HCT116 (cell line): ENCODE measurements around the gene COG5. TPM values are rescaled to one million over a fixed set of nuclear protein-coding genes. Genes with fewer than 3 reads are reported as not detected.

Experiments used
- ATAC-seq: fragments of 200-7000 bp; cut with Tn5 transposase; 2 replicates; pipeline ENCODE4 v1.9.1; 2020; ENCODE audit warnings: mild to moderate bottlenecking, moderate library complexity
- BruUV-seq: library from RNA; stranded (reverse); fragments of 400-500 nt; replicated peaks from 2 replicates; lab custom pipeline; 2021; lab: Mats Ljungman, UMichigan
- CTCF ChIA-PET: fragments of 300-600 bp; sonication (Branson Sonifier 250); formaldehyde crosslinking; loops from one replicate; lab custom pipeline; 2021; ENCODE audit warnings: antibody characterized with exemption; lab: Charles Lee
- POLR2A ChIA-PET: fragments of 300-600, 350-600 bp; sonication (Branson Sonifier 250); formaldehyde crosslinking; loops from one replicate; lab custom pipeline; 2021; ENCODE audit warnings: antibody characterized with exemption; lab: Charles Lee
- RAD21 ChIA-PET, 2 experiments: fragments of 300-600 bp; sonication (Branson Sonifier 250); formaldehyde crosslinking; loops; one replicate each; lab custom pipeline; 2023; ENCODE audit warnings: low total read pairs in 2 of 2; ENCODE audit not compliant: uncharacterized antibody in 2 of 2, unreplicated experiment in 2 of 2, low non-redundant PET in 1 of 2; lab: Charles Lee
- DNase-seq: peaks from one replicate; pipeline ENCODE4 v3.0.0-alpha.2; 2010; ENCODE audit warnings: low read depth, low spot score
- H2AFZ ChIP-seq: fragments of 200-600 bp; shearing (Covaris generic), sonication (generic); 2 replicates; pipeline ENCODE4 v1.6.1; 2017; ENCODE audit warnings: low read depth, mixed run types, mixed read lengths, antibody characterized with exemption, low read length; ENCODE audit not compliant: poor library complexity, severe bottlenecking
- H3K27ac ChIP-seq: 2 replicates; pipeline ENCODE4 v1.5.1; 2012; ENCODE audit warnings: low read depth, low read length
- H3K27me3 ChIP-seq: fragments of 200-600 bp; sonication (generic); 2 replicates; pipeline ENCODE4 v1.6.1; 2016; ENCODE audit warnings: mixed run types, low read length, mixed read lengths; ENCODE audit not compliant: insufficient read depth
- H3K36me3 ChIP-seq, 2 experiments: fragments of 200-500 bp in 1 of 2; fragments of 200-600 bp in 1 of 2; sonication (Bioruptor generic) in 1 of 2; sonication (generic) in 1 of 2; 2 replicates each; pipeline versions ENCODE4 v1.5.1 to v1.6.1; 2014 to 2016; ENCODE audit warnings: low read length in 2 of 2, inconsistent platforms in 1 of 2, mixed read lengths in 1 of 2, mixed run types in 1 of 2; ENCODE audit not compliant: insufficient read depth in 2 of 2, control insufficient read depth in 1 of 2
- H3K4me1 ChIP-seq, 2 experiments: fragments of 200-600 bp in 1 of 2; sonication (generic) in 1 of 2; 2 replicates each; pipeline versions ENCODE4 v1.5.1 to v1.6.1; 2012 to 2017; ENCODE audit warnings: low read length in 2 of 2, inconsistent platforms in 1 of 2, mild to moderate bottlenecking in 1 of 2, mixed read lengths in 1 of 2, mixed run types in 1 of 2, moderate library complexity in 1 of 2; ENCODE audit not compliant: insufficient read depth in 2 of 2, control insufficient read depth in 1 of 2
- H3K4me2 ChIP-seq: fragments of 200-600 bp; sonication (generic); 2 replicates; pipeline ENCODE4 v1.6.1; 2017; ENCODE audit warnings: mixed run types, low read length, mixed read lengths
- H3K4me3 ChIP-seq, 2 experiments: fragments of 200-600 bp in 1 of 2; sonication (generic) in 1 of 2; replicated peaks in 1 of 2; 2 replicates each; pipeline ENCODE4 v1.5.1; 2011 to 2016; ENCODE audit warnings: low read length in 2 of 2, control low read depth in 1 of 2, low read depth in 1 of 2, mild to moderate bottlenecking in 1 of 2, mixed read lengths in 1 of 2, mixed run types in 1 of 2
- H3K79me2 ChIP-seq: fragments of 200-600 bp; sonication (generic); 2 replicates; pipeline ENCODE4 v1.6.1; 2017; ENCODE audit warnings: mild to moderate bottlenecking, mixed run types, low read length, moderate library complexity, mixed read lengths; ENCODE audit not compliant: insufficient read depth
- H3K9ac ChIP-seq: fragments of 200-600 bp; sonication (generic); 2 replicates; pipeline ENCODE4 v1.6.1; 2016; ENCODE audit warnings: low read length, mixed read lengths
- H3K9me2 ChIP-seq: fragments of 200-600 bp; sonication (generic), shearing (Covaris generic); 2 replicates; pipeline ENCODE4 v1.6.1; 2017; ENCODE audit warnings: mixed run types, mild to moderate bottlenecking, moderate library complexity; ENCODE audit not compliant: insufficient read depth
- H3K9me3 ChIP-seq, 2 experiments: fragments of 200-500 bp in 1 of 2; fragments of 200-600 bp in 1 of 2; sonication (Bioruptor generic) in 1 of 2; sonication (generic) in 1 of 2; 2 replicates each; pipeline ENCODE4 v1.6.1; 2014 to 2017; ENCODE audit warnings: low read length in 2 of 2, mixed read lengths in 2 of 2, inconsistent platforms in 1 of 2, low read depth in 1 of 2, mild to moderate bottlenecking in 1 of 2, mixed run types in 1 of 2, moderate library complexity in 1 of 2; ENCODE audit not compliant: control insufficient read depth in 1 of 2, insufficient read depth in 1 of 2
- H4K20me1 ChIP-seq: fragments of 200-600 bp; sonication (generic), shearing (Covaris generic); 2 replicates; pipeline ENCODE4 v1.6.1; 2017; ENCODE audit warnings: mixed run types, mild to moderate bottlenecking, moderate library complexity; ENCODE audit not compliant: insufficient read depth
- CEBPB ChIP-seq: IDR thresholded peaks from 2 replicates; pipeline ENCODE4 v1.6.1; 2012; ENCODE audit warnings: low read depth
- ELF1 ChIP-seq: IDR thresholded peaks from 2 replicates; pipeline ENCODE4 v1.6.1; 2012; ENCODE audit warnings: low read depth, borderline replicate concordance
- EZH2phosphoT487 ChIP-seq: fragments of 200-600 bp; IDR thresholded peaks from 2 replicates; pipeline ENCODE4 v1.6.1; 2018; ENCODE audit warnings: antibody characterized with exemption, borderline replicate concordance
- FOSL1 ChIP-seq: IDR thresholded peaks from 2 replicates; pipeline ENCODE4 v1.6.1; 2012; ENCODE audit warnings: low read depth
- RAD21 ChIP-seq: IDR thresholded peaks from 2 replicates; pipeline ENCODE4 v1.6.1; 2012; ENCODE audit warnings: low read depth, mild to moderate bottlenecking
- ZFX ChIP-seq: fragments of 450-650 bp; IDR thresholded peaks from 2 replicates; pipeline ENCODE4 v1.6.1; 2017
- ZNF274 ChIP-seq: fragments of 200-500 bp; sonication (Bioruptor generic); IDR thresholded peaks from 2 replicates; pipeline ENCODE4 v1.6.1; 2014; ENCODE audit warnings: mild to moderate bottlenecking, low read depth, low read length, inconsistent platforms
- intact Hi-C: fragments of 100-400 bp; cut with micrococcal nuclease; formaldehyde crosslinking; loops from 2 replicates; pipeline ENCODE4 v1.10.0; 2022
- total RNA-seq: library from RNA; stranded (reverse); gene quantifications from one replicate; pipeline ENCODE4 v1.2.1, GENCODE V29; 2021; ENCODE audit not compliant: unreplicated experiment
- TF ChIP-seq, protein P1 (sequence below): IDR thresholded peaks from 2 replicates; pipeline ENCODE4 v1.6.1; 2012; ENCODE audit warnings: low read depth
- TF ChIP-seq, protein P2 (sequence below): IDR thresholded peaks from 2 replicates; pipeline ENCODE4 v1.6.1; 2011; ENCODE audit warnings: mild to moderate bottlenecking, low read length, moderate library complexity; ENCODE audit not compliant: insufficient replicate concordance; ENCODE audit errors: extremely low read depth
- TF ChIP-seq, protein P3 (sequence below), 3 experiments: fragments of 200-600 bp in 1 of 3; sonication (generic) in 1 of 3; IDR thresholded peaks in 2 of 3; conservative IDR thresholded peaks in 1 of 3; 2 replicates each; pipeline ENCODE4 v1.5.1; 2012 to 2017; ENCODE audit warnings: low read depth in 2 of 3, low read length in 2 of 3, antibody characterized with exemption in 1 of 3, borderline replicate concordance in 1 of 3, control low read depth in 1 of 3, mild to moderate bottlenecking in 1 of 3, mixed read lengths in 1 of 3, mixed run types in 1 of 3, moderate library complexity in 1 of 3; ENCODE audit not compliant: insufficient read depth in 1 of 3
- TF ChIP-seq, protein P4 (sequence below): IDR thresholded peaks from 2 replicates; pipeline ENCODE4 v1.6.1; 2012

COG5 gene
- total RNA-seq, 1 experiment from 2014 or later: 30.7 TPM

DNA sequence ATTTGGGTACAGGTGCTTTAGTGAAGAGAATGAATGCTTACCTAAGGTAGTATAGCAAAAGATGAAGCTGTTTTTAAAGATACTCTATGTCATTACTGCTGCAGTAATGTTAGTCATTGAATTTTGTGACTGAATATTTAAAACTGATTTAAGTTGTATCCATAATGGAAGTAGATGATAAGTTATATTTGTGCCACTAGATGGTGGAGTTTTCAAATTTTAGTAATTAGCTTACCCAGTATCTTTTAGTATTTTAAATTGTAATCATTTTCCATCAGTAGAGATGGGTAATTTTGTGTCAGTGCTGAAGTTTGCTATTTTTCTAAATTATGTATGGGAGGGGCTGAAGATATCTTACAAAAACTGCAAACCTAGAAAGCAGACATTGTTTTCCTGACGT lies 369.7 kb downstream of the COG5 start:
- TF ChIP-seq, protein P1, sequence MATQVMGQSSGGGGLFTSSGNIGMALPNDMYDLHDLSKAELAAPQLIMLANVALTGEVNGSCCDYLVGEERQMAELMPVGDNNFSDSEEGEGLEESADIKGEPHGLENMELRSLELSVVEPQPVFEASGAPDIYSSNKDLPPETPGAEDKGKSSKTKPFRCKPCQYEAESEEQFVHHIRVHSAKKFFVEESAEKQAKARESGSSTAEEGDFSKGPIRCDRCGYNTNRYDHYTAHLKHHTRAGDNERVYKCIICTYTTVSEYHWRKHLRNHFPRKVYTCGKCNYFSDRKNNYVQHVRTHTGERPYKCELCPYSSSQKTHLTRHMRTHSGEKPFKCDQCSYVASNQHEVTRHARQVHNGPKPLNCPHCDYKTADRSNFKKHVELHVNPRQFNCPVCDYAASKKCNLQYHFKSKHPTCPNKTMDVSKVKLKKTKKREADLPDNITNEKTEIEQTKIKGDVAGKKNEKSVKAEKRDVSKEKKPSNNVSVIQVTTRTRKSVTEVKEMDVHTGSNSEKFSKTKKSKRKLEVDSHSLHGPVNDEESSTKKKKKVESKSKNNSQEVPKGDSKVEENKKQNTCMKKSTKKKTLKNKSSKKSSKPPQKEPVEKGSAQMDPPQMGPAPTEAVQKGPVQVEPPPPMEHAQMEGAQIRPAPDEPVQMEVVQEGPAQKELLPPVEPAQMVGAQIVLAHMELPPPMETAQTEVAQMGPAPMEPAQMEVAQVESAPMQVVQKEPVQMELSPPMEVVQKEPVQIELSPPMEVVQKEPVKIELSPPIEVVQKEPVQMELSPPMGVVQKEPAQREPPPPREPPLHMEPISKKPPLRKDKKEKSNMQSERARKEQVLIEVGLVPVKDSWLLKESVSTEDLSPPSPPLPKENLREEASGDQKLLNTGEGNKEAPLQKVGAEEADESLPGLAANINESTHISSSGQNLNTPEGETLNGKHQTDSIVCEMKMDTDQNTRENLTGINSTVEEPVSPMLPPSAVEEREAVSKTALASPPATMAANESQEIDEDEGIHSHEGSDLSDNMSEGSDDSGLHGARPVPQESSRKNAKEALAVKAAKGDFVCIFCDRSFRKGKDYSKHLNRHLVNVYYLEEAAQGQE: no peak
- TF ChIP-seq CEBPB (no peak), ELF1 (no peak), EZH2phosphoT487 (no peak), ZFX (no peak), RAD21 (no peak), ZNF274 (no peak), FOSL1 (no peak)
- TF ChIP-seq, protein P2, sequence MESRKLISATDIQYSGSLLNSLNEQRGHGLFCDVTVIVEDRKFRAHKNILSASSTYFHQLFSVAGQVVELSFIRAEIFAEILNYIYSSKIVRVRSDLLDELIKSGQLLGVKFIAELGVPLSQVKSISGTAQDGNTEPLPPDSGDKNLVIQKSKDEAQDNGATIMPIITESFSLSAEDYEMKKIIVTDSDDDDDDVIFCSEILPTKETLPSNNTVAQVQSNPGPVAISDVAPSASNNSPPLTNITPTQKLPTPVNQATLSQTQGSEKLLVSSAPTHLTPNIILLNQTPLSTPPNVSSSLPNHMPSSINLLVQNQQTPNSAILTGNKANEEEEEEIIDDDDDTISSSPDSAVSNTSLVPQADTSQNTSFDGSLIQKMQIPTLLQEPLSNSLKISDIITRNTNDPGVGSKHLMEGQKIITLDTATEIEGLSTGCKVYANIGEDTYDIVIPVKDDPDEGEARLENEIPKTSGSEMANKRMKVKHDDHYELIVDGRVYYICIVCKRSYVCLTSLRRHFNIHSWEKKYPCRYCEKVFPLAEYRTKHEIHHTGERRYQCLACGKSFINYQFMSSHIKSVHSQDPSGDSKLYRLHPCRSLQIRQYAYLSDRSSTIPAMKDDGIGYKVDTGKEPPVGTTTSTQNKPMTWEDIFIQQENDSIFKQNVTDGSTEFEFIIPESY: no peak
- TF ChIP-seq, protein P3, sequence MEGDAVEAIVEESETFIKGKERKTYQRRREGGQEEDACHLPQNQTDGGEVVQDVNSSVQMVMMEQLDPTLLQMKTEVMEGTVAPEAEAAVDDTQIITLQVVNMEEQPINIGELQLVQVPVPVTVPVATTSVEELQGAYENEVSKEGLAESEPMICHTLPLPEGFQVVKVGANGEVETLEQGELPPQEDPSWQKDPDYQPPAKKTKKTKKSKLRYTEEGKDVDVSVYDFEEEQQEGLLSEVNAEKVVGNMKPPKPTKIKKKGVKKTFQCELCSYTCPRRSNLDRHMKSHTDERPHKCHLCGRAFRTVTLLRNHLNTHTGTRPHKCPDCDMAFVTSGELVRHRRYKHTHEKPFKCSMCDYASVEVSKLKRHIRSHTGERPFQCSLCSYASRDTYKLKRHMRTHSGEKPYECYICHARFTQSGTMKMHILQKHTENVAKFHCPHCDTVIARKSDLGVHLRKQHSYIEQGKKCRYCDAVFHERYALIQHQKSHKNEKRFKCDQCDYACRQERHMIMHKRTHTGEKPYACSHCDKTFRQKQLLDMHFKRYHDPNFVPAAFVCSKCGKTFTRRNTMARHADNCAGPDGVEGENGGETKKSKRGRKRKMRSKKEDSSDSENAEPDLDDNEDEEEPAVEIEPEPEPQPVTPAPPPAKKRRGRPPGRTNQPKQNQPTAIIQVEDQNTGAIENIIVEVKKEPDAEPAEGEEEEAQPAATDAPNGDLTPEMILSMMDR (IDR thresholded peaks at IDR 0.05 in 2 of 3, conservative IDR thresholded peaks at IDR 0.05 in 1 of 3; ENCODE audit: borderline replicate concordance in 1 of 3, insufficient read depth in 1 of 3, low read depth in 2 of 3, low read length in 2 of 3): no peak
- TF ChIP-seq, protein P4, sequence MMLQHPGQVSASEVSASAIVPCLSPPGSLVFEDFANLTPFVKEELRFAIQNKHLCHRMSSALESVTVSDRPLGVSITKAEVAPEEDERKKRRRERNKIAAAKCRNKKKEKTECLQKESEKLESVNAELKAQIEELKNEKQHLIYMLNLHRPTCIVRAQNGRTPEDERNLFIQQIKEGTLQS: no peak
- H2AFZ ChIP-seq: no peak overlapping the region
- no TSS peak for BruUV-seq
- H3K9me2 ChIP-seq: no peaks in the 10 kb centered on the region
- H3K79me2 ChIP-seq: no peaks in the 10 kb centered on the region
- no peaks in the 10 kb centered on the region for H4K20me1 ChIP-seq
- no peaks in the 10 kb centered on the region for H3K4me1 ChIP-seq
- no peaks in the 10 kb centered on the region for H3K27me3 ChIP-seq
- H3K4me2 ChIP-seq: no peak overlapping the region
- DNase-seq (no peak), ATAC-seq (no peak)
- no peak overlapping the region for H3K27ac ChIP-seq
- CTCF ChIA-PET: interaction anchor here (0.8 to 2.4 kb wide), 9 partner anchors 9 to 686 kb away, joined by 3 to 9 read pairs (median 6); no protein-coding TSS in a partner anchor
- intact Hi-C loops: loop anchor here (10.0 kb wide), 1 partner anchor 391 kb away; the partner anchor contains the start of gene BCAP29
- no peak overlapping the region for H3K9ac ChIP-seq
- POLR2A ChIA-PET: interaction anchor here (0.9 kb wide), 1 partner anchor 47 kb away, joined by 5 read pairs; no protein-coding TSS in a partner anchor
- H3K9me3 ChIP-seq: no peaks in the 10 kb centered on the region
- H3K36me3 ChIP-seq: no peaks in the 10 kb centered on the region
- H3K4me3 ChIP-seq: no peak overlapping the region
- RAD21 ChIA-PET: no interaction called here
